Activated naive CD8-positive, alpha-beta T cell (primary cell): ENCODE measurements around the gene CYP2A6.
"Not testable (repeated sequence)": the region's sequence is repeated elsewhere in the genome, so short reads cannot be mapped to it uniquely, and the experiment has no call there.

Source experiments
- H3K27ac Mint-ChIP-seq: one replicate; pipeline ENCODE4 v1.8.0; 2021; ENCODE audit warnings: mixed read lengths
- H3K27me3 Mint-ChIP-seq: one replicate; pipeline ENCODE4 v1.8.0; 2021; ENCODE audit warnings: mixed read lengths
- H3K36me3 Mint-ChIP-seq: one replicate; pipeline ENCODE4 v1.8.0; 2021; ENCODE audit warnings: mixed read lengths
- H3K4me1 Mint-ChIP-seq: one replicate; pipeline ENCODE4 v1.8.0; 2021; ENCODE audit warnings: low read depth, mixed read lengths
- H3K4me3 Mint-ChIP-seq: one replicate; pipeline ENCODE4 v1.8.0; 2021; ENCODE audit warnings: mild to moderate bottlenecking, mixed read lengths
- H3K9me3 Mint-ChIP-seq: one replicate; pipeline ENCODE4 v1.8.0; 2021; ENCODE audit warnings: low read depth, mixed read lengths

Gene CYP2A6

GRCh38 chr19:40850277-40850676, at the start of gene CYP2A6:
CYP2A6 (minus strand) TSS chr19:40850447; CDS start chr19:40850426, 21 bp downstream.
- H3K27me3 Mint-ChIP-seq, H3K4me3 Mint-ChIP-seq, H3K27ac Mint-ChIP-seq: not testable (repeated sequence)

GRCh38 chr19:40899964-40900363, 49.7 kb upstream of the CYP2A6 start:
- not testable (repeated sequence) for H3K9me3 Mint-ChIP-seq, H3K27ac Mint-ChIP-seq, H3K36me3 Mint-ChIP-seq, H3K27me3 Mint-ChIP-seq
- H3K4me1 Mint-ChIP-seq = peaks cover 16% of the 10 kb centered on the region
- H3K4me3 Mint-ChIP-seq = peak overlapping the region; percentile 1

More at GRCh38 chr19:40850277-40850676, at the start of gene CYP2A6:
- H3K9me3 Mint-ChIP-seq, H3K36me3 Mint-ChIP-seq: not testable (repeated sequence)
- peaks cover 13% of the 10 kb centered on the region for H3K4me1 Mint-ChIP-seq

- H3K9me3 Mint-ChIP-seq, H3K27ac Mint-ChIP-seq, H3K27me3 Mint-ChIP-seq, H3K36me3 Mint-ChIP-seq, H3K4me3 Mint-ChIP-seq: not testable (repeated sequence)
- peaks cover 16% of the 10 kb centered on the region for H3K4me1 Mint-ChIP-seq
These were observed 46.9 kb upstream of the CYP2A6 start for GRCh38 chr19:40896843-40897789.

GRCh38 chr19:40896418-40896796, 46.2 kb upstream of the CYP2A6 start:
- Mint-ChIP-seq H3K27me3 (peaks cover 3% of the 10 kb centered on the region), H3K4me3 (no peak overlapping the region), H3K27ac (no peak overlapping the region), H3K36me3 (peaks cover 2% of the 10 kb centered on the region), H3K4me1 (peaks cover 16% of the 10 kb centered on the region), H3K9me3 (no peaks in the 10 kb centered on the region)

GRCh38 chr19:40893112-40893511, 42.9 kb upstream of the CYP2A6 start:
- peaks cover 3% of the 10 kb centered on the region for H3K27me3 Mint-ChIP-seq

GRCh38 chr19:40889366-40889765, 39.1 kb upstream of the CYP2A6 start:
- Mint-ChIP-seq H3K9me3 (no peaks in the 10 kb centered on the region), H3K27ac (no peak overlapping the region), H3K27me3 (no peaks in the 10 kb centered on the region), H3K4me1 (no peaks in the 10 kb centered on the region), H3K36me3 (no peaks in the 10 kb centered on the region), H3K4me3 (no peak overlapping the region)

More at GRCh38 chr19:40893112-40893511, 42.9 kb upstream of the CYP2A6 start:
- Mint-ChIP-seq H3K9me3 (no peaks in the 10 kb centered on the region), H3K4me3 (no peak overlapping the region), H3K36me3 (peaks cover 2% of the 10 kb centered on the region), H3K27ac (no peak overlapping the region), H3K4me1 (no peaks in the 10 kb centered on the region)

GRCh38 chr19:40888191-40888590, 37.9 kb upstream of the CYP2A6 start:
- no peaks in the 10 kb centered on the region for H3K4me1 Mint-ChIP-seq
- H3K9me3 Mint-ChIP-seq = no peaks in the 10 kb centered on the region
- no peaks in the 10 kb centered on the region for H3K36me3 Mint-ChIP-seq
- no peak overlapping the region for H3K27ac Mint-ChIP-seq
- no peaks in the 10 kb centered on the region for H3K27me3 Mint-ChIP-seq
- H3K4me3 Mint-ChIP-seq = no peak overlapping the region

GRCh38 chr19:40884187-40884931, 34.1 kb upstream of the CYP2A6 start:
- not testable (repeated sequence) for H3K27me3 Mint-ChIP-seq, H3K4me3 Mint-ChIP-seq, H3K36me3 Mint-ChIP-seq, H3K27ac Mint-ChIP-seq, H3K9me3 Mint-ChIP-seq, H3K4me1 Mint-ChIP-seq

- not testable (repeated sequence) for H3K4me1 Mint-ChIP-seq, H3K9me3 Mint-ChIP-seq, H3K36me3 Mint-ChIP-seq, H3K27ac Mint-ChIP-seq, H3K4me3 Mint-ChIP-seq
- peaks cover 20% of the 10 kb centered on the region for H3K27me3 Mint-ChIP-seq
These were observed 31.8 kb upstream of the CYP2A6 start, which contains the start of gene CYP2A7 for GRCh38 chr19:40882062-40882461. CYP2A7 (minus strand) TSS chr19:40882231; CDS start chr19:40882210, 21 bp downstream.

- H3K9me3 Mint-ChIP-seq, H3K27ac Mint-ChIP-seq, H3K4me3 Mint-ChIP-seq, H3K36me3 Mint-ChIP-seq: not testable (repeated sequence)
- Mint-ChIP-seq H3K27me3 (peaks cover 20% of the 10 kb centered on the region), H3K4me1 (peaks cover 11% of the 10 kb centered on the region)
These were observed 29.1 kb upstream of the CYP2A6 start for GRCh38 chr19:40879349-40879748.

- H3K9me3 Mint-ChIP-seq, H3K4me1 Mint-ChIP-seq, H3K36me3 Mint-ChIP-seq: not testable (repeated sequence)
- H3K4me3 Mint-ChIP-seq = peak overlapping the region; percentile 75
- H3K27ac Mint-ChIP-seq = peak overlapping the region; percentile 34
- H3K27me3 Mint-ChIP-seq = peaks cover 14% of the 10 kb centered on the region
These were observed 25.3 kb upstream of the CYP2A6 start for GRCh38 chr19:40875526-40875951.

GRCh38 chr19:40874874-40875273, 24.6 kb upstream of the CYP2A6 start:
- H3K27me3 Mint-ChIP-seq = peaks cover 14% of the 10 kb centered on the region
- H3K27ac Mint-ChIP-seq = peak overlapping the region; percentile 34
- peak overlapping the region; percentile 75 for H3K4me3 Mint-ChIP-seq
- not testable (repeated sequence) for H3K9me3 Mint-ChIP-seq, H3K36me3 Mint-ChIP-seq, H3K4me1 Mint-ChIP-seq

- not testable (repeated sequence) for H3K27me3 Mint-ChIP-seq, H3K4me3 Mint-ChIP-seq, H3K27ac Mint-ChIP-seq, H3K9me3 Mint-ChIP-seq, H3K36me3 Mint-ChIP-seq, H3K4me1 Mint-ChIP-seq
These were observed 23.6 kb upstream of the CYP2A6 start for GRCh38 chr19:40873873-40874272.

- no peaks in the 10 kb centered on the region for H3K36me3 Mint-ChIP-seq
- H3K9me3 Mint-ChIP-seq = peaks cover 5% of the 10 kb centered on the region
- H3K27ac Mint-ChIP-seq = no peak overlapping the region
- no peak overlapping the region for H3K4me3 Mint-ChIP-seq
- peaks cover 8% of the 10 kb centered on the region for H3K4me1 Mint-ChIP-seq
- no peaks in the 10 kb centered on the region for H3K27me3 Mint-ChIP-seq
These were observed 22.0 kb upstream of the CYP2A6 start for GRCh38 chr19:40872209-40872608.

GRCh38 chr19:40867701-40868100, 17.5 kb upstream of the CYP2A6 start:
- no peak overlapping the region for H3K4me3 Mint-ChIP-seq
- peaks cover 5% of the 10 kb centered on the region for H3K9me3 Mint-ChIP-seq
- H3K36me3 Mint-ChIP-seq = no peaks in the 10 kb centered on the region
- no peaks in the 10 kb centered on the region for H3K4me1 Mint-ChIP-seq
- H3K27ac Mint-ChIP-seq = no peak overlapping the region
- H3K27me3 Mint-ChIP-seq = no peaks in the 10 kb centered on the region
